ENCODE results near the gene CACHD1.

CACHD1 gene

DNA sequence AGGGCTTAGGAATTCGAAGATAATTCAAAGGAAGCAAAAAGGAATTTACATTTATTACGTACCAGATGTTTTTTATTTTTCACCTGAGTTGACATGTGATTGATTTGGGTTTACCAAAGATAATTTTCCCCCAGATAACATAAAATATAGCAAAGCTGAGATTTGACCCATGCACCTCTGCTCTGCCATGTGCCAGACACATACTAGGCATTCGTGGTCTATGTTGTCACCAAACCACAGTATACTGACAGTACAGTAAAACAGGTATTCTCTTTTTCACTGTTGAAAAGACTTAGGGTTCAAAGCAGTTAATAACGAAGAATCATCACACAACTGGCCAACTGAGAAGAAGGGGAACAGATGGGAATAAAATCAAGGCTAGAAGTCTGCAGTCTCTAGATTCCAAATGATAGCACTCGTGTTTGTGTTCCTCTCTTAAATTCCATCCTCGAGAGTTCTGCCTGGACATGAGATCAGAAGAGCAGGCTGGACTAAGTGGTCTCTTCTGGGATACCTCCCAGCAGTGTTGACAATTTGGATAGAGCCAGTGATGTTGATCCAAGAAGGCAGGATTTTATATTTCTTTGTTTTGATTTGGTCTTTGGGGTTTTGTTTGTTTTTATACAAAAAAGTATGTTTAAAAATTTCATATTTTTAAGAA, 189.7 kb downstream of the CACHD1 start:
- no peak for DNase-seq (ENCODE audit: low spot score)

DNA sequence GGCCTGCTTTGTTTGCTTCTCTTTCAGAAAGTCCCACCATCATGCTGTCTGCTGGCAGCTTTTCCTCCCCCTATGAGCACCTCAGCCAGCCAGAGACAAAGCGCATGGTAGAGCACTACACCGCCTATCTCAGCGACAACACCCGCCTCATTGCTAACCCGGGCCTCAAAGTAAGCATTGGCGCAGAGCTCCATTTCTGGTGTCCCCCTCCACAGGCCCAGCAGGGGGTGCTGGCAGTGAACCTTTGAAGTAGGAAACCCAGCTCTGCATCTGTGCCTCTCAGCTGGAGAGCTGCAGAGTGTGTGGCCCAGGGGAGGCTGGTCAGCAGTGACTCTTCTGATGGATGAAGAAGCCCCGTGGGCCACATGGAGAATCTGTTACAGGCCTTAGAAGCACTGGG, 193.7 kb downstream of the CACHD1 start:
- no peak for DNase-seq (ENCODE audit: low spot score)

DNA sequence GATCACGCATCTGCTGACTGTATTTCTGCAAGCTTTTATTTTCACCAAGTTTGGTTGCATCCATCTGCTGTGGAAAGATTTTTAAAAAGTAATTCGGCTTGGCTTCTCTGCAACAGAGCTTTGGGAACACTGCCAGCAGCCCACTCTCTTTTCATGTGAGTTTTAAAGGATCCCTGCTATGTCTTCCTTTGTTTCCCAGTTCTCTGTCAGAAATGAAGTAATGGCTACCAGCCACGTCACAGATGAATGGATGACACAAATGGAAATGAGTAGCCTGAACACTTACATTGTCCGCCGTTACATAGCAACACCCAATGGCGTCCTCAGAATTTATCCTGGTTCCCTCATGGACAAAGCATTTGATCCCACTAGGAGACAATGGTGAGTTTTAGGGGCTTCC, 194.4 kb downstream of the CACHD1 start:
- DNase-seq (ENCODE audit: low spot score), result no peak

- no peak for DNase-seq (ENCODE audit: low spot score)
Measured at GRCh38 chr1:64669098-64669675, 199.3 kb downstream of the CACHD1 start.

GRCh38 chr1:64675718-64676345, 205.9 kb downstream of the CACHD1 start:
- DNase-seq (ENCODE audit: low spot score), result peak; percentile 23

DNA sequence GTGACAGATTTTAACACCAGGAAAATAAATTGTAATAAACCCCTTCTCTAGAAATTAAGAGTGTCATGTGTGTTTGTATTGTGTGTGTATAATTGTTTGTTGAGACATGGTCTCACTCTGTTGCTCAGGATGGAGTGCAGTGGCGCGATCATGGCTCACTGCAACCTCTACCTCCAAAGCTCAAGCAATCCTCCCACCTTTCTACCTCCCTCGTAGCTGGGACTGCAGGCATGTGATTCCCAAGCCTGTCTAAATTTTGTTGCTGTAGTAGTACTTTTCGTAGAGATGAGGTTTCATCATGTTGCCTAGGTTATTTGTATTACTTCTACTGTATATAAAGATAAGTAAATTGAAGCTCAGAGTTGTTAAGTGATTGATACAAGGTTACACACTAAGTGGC, 206.5 kb downstream of the CACHD1 start:
- DNase-seq (ENCODE audit: low spot score), result no peak

DNA sequence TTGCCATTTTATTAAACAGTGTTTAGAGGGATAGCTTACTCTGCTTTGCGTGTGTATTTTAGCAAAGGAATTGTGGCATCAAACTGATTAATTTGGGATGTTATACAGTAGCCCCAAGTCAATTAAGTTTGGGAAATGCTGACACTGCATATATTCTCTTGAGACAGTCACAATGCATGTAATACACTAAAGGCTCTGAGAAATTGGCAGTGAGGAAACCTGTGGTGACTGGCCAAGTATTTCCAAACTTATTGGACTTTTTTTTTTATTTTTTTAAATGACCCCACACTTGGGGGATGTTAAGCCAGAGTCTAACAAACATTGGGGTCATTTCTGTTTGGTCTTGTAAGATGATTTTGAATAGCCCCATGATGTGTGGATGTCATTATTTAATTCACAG, 207.6 kb downstream of the CACHD1 start:
- DNase-seq (ENCODE audit: low spot score), result no peak

DNA sequence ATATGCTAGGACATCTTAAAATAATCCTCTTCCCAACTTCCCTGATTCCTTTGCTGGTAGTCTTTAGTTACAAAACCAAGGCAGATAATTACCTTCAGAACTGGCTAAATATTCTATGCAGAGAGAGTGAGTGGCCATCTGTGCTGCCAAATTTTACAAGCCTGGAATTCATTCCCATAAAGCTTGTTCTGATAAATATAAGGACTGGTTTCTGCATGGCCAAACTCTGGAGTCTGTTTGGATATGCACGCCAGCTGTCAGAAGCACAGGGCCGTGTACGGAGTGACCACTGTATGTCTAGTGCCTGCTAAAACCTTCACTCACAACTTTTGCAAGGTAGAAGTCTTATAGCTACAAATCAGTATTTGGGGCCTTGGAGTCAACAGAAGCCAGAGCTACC, 208.4 kb downstream of the CACHD1 start:
- no peak for DNase-seq (ENCODE audit: low spot score)

DNA sequence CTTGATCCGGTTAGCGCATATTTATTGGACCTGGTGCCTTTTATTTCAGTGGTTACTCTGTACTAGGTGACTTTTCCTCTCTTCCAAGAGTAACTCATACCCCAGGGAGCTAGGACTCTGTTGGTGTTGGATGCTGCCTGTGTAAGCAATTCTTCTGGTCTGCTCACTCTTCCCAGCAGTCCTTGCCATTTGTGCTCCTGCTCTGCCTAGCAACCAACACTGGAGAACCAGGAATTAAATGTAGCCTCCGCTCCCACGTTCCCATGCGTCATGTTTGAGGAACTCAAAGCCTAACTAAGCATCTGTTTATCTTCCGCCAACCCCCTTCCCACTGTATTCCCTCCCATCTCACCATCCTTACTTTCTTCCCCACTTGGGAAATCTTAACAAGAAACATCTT, 209.2 kb downstream of the CACHD1 start:
- DNase-seq (ENCODE audit: low spot score), result no peak

DNA sequence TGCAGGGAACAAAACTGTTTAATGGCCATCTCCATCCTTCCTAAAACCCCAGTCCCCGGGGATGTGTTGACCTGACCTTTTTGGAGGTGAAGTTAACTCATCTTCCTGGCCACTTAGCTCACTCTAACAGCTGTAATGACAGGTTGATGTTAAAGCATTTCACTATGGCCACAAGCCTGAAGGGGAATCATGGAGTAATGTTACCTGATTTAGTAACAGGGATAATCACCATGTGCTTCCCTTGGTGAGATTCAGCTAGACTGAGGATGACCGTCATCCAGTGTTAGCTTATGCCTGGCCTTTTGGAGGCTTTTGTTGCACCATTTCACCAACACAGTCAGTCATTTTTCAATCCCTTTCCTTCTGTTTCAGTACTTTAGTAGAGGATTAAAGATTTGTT, 210.7 kb downstream of the CACHD1 start:
- DNase-seq (ENCODE audit: low spot score), result no peak

DNA sequence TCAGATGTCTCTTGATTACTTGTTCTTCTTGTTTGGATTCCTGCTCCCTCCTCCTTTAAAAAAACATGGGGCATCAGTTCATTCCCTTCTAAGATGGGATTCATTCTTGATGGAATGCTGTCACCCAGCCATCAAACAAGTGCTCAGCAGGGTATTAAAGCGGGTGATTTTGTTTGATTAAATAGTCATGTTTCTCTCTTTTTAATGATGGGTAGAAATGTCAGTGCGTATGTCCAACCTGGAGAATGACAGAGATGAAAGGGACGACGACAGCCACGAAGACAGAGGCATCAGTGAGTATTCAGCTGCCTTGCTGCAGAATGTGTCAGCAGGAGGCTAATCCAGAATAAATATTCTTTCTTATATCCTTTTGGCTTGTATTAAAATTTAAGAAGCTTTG, 211.1 kb downstream of the CACHD1 start:
- no peak for DNase-seq (ENCODE audit: low spot score)

- no peak for DNase-seq (ENCODE audit: low spot score)
Measured at GRCh38 chr1:64683419-64683818, 213.5 kb downstream of the CACHD1 start.

DNA sequence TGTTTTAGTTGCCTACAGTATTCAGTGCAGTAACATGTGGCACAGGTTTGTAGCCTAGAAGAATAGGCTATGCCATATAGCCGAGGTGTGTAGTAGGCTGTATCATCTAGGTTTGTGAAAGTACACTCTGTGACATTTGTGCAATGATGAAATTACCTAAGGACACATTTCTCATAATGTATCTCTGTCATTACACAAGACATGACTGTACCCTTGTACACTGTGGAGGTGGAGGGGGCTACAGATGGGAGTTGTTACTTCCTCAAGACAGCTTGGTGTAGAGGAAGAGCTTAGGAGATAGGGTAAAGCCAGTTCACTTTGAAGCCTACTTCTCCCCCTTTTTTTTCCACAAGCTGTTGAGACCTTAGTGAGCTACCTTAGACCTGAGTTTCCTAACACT, 215.3 kb downstream of the CACHD1 start:
- no peak for DNase-seq (ENCODE audit: low spot score)

DNA sequence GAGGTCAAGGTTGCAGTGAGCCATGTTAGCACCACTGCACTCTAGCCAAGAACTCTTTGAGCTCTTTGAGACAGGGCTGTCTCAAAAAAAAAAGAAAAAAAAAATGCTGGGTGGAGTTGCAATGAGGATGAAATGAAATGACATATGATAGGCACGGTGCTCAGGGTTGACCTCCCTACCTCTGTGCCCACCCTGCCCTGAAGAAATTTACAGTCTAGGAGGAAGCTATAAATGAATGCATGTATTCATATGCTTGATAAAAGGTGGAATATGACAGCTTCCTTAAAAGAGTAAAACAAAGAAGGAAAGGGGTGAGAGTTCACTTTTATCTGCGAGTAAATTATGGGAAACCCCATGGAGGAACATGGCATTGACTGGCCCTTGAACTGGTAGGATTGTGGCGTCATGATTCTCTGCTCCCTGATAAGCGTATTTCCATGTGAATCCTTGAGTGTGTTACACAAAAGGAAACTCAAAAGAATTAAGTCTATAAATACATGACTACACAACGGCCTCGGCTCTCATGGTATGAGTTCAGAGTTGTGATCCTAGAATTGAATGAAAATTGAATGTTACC, 215.9 kb downstream of the CACHD1 start:
- DNase-seq (ENCODE audit: low spot score), result no peak

DNA sequence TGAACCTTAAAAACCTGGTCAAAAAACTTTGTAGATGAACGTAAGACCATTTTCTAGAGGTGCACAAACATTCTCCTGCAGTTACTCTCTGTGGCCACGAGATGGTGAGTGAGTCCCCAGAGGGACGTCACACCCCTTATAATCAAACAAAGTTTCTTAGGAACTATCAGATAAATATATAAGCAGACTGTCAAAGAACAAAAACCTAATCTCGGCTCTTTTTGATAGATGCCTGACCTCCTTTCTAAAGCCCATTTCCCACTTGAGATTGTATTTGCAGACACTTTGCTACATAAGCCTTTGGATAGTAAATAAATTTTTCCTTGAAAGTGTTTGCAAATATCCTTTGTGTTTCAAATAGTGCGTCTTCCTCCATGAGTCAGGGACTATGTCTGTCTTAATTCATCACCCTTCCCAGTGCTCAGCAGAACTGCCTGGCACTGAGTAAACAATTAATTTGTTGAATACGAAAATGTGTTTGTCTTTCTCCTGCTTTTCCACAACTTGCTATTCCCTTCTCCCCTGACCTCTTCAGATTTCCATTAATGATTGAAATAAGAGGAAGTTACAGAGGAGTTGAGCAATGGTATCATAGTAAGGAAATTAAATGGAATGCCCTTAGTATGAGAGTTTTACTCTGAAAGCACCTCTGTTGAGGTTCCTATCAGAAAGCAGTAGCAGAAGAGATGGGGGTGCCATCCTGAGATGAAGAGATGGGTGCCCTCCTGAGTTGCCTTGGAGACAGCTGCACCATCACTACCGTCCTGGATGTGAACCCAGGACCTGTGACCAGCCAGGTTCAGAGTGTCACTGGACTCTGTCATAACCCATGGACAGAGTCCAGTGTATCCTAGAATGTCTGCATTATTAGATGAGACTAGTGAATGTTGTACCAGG, 217.1 kb downstream of the CACHD1 start:
- DNase-seq (ENCODE audit: low spot score), result peak; percentile 50

- no peak for DNase-seq (ENCODE audit: low spot score)
Measured at GRCh38 chr1:64687725-64688327, 217.9 kb downstream of the CACHD1 start.

DNA sequence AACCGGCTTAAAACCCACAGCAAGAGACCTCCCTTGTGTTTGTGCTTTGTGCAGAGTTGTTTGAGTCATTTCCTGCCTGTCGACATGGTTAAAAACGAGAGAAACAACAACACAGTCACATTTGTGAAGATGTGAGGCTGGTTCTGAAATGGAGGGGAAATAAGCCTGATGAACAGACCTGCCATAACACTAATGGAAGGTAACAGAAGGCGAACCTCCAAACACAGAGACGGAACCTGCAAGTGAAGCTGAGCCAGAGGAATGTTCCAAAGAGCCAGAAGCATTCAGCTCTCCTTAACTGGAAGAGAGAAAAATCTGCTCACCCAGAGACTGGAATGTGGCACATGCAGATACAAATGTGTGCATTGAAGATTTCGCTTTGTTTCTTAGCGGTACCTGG, 221.7 kb downstream of the CACHD1 start:
- DNase-seq (ENCODE audit: low spot score), result peak; percentile 14

- no peak for DNase-seq (ENCODE audit: low spot score)
Measured at GRCh38 chr1:64692911-64693310, 223.0 kb downstream of the CACHD1 start.

- DNase-seq (ENCODE audit: low spot score), result no peak
Measured at GRCh38 chr1:64693406-64693805, 223.5 kb downstream of the CACHD1 start.

- no peak for DNase-seq (ENCODE audit: low spot score)
Measured at GRCh38 chr1:64696879-64697278, 226.9 kb downstream of the CACHD1 start.

DNA sequence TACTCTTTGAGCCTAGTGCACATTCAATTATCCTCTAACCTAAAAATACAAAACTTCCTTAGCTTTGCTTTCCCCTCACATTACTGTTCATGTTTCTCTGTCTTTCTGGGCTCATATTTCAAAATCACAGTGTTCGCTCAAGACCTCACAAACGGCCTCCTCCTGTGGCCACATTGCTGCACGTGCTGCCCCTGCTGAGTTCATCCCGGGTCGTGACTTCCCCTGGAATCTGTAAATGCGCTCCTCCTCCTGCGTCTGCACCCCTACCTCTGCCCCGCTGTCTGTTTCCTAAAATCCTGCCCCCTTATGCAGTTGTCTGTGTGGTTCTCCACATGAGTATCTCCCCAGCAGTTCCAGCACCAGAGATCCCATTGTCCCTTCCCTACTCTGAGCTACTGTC, 229.4 kb downstream of the CACHD1 start:
- DNase-seq (ENCODE audit: low spot score), result no peak

- no peak for DNase-seq (ENCODE audit: low spot score)
Measured at GRCh38 chr1:64701071-64701470, 231.1 kb downstream of the CACHD1 start.
